IMR-90 (cell line): ENCODE data around the gene SLC39A11. TPM values are rescaled to one million over a fixed set of nuclear protein-coding genes. Genes with fewer than 3 reads are reported as not detected.
A peak's percentile ranks its signal among the peaks of the same experiment; 100 is the strongest.

Experiments
- ATAC-seq: fragments of 200-7000 bp; cut with Tn5 transposase; 2 replicates; pipeline ENCODE4 v1.9.1; 2020; ENCODE audit warnings: low read depth, mild to moderate bottlenecking, moderate library complexity
- BruUV-seq: library from RNA; stranded (reverse); fragments of 400-500 nt; replicated peaks from 2 replicates; lab custom pipeline; 2021; lab: Mats Ljungman, UMichigan
- CTCF ChIA-PET: fragments of 300-600 bp; formaldehyde crosslinking; extraction: SDS; loops from one replicate; lab custom pipeline; 2021; ENCODE audit warnings: antibody characterized with exemption; lab: Yijun Ruan, JAX
- POLR2A ChIA-PET: fragments of 300-600 bp; sonication (Branson Sonifier 250); formaldehyde crosslinking; loops from one replicate; lab custom pipeline; 2022; ENCODE audit warnings: antibody characterized with exemption; ENCODE audit not compliant: unreplicated experiment; lab: Charles Lee
- DNase-seq: peaks from one replicate; pipeline ENCODE4 v3.0.0; 2013
- H2AFZ ChIP-seq: replicated peaks from 2 replicates; pipeline ENCODE3; 2013; ENCODE audit warnings: low read length, mild to moderate bottlenecking; ENCODE audit not compliant: poor library complexity
- H2AK5ac ChIP-seq: 2 replicates; pipeline ENCODE4 v1.6.1; 2013; ENCODE audit warnings: low read depth, low read length, inconsistent platforms
- H2AK9ac ChIP-seq: replicated peaks from 2 replicates; pipeline ENCODE3; 2013; ENCODE audit warnings: mild to moderate bottlenecking, low read depth, low read length, moderate library complexity; ENCODE audit not compliant: poor library complexity
- H2BK120ac ChIP-seq: 2 replicates; pipeline ENCODE4 v1.6.1; 2013; ENCODE audit warnings: low read depth, low read length, inconsistent platforms
- H2BK15ac ChIP-seq: 3 replicates; pipeline ENCODE4 v1.6.1; 2013; ENCODE audit warnings: low read depth, low read length, inconsistent platforms
- H2BK20ac ChIP-seq: 2 replicates; pipeline ENCODE4 v1.6.1; 2013; ENCODE audit warnings: low read depth, mild to moderate bottlenecking, inconsistent platforms, low read length, moderate library complexity
- H2BK5ac ChIP-seq: 2 replicates; pipeline ENCODE4 v1.6.1; 2013; ENCODE audit warnings: mild to moderate bottlenecking, low read depth, low read length, inconsistent platforms; ENCODE audit not compliant: poor library complexity, severe bottlenecking
- H3K14ac ChIP-seq: replicated peaks from 2 replicates; pipeline ENCODE4 v1.6.1; 2013; ENCODE audit warnings: low read depth, low read length, inconsistent platforms
- H3K18ac ChIP-seq: 2 replicates; pipeline ENCODE4 v1.6.1; 2013; ENCODE audit warnings: low read depth, low read length, control low read depth
- H3K23ac ChIP-seq: 2 replicates; pipeline ENCODE4 v1.6.1; 2013; ENCODE audit warnings: low read depth, low read length, inconsistent platforms
- H3K27ac ChIP-seq: 2 replicates; pipeline ENCODE4 v1.5.1; 2013; ENCODE audit warnings: mild to moderate bottlenecking, control low read depth, low read length; ENCODE audit not compliant: insufficient read depth
- H3K27me3 ChIP-seq: 2 replicates; pipeline ENCODE4 v1.6.1; 2013; ENCODE audit warnings: low read length; ENCODE audit not compliant: control insufficient read depth, insufficient read depth
- H3K36me3 ChIP-seq: 2 replicates; pipeline ENCODE4 v1.6.1; 2013; ENCODE audit warnings: low read length, mixed read lengths; ENCODE audit not compliant: control insufficient read depth, insufficient read depth
- H3K4ac ChIP-seq: 2 replicates; pipeline ENCODE4 v1.6.1; 2013; ENCODE audit warnings: low read depth, low read length, inconsistent platforms
- H3K4me1 ChIP-seq: 2 replicates; pipeline ENCODE4 v1.6.1; 2013; ENCODE audit warnings: low read length, mixed read lengths; ENCODE audit not compliant: control insufficient read depth, insufficient read depth
- H3K4me2 ChIP-seq: 2 replicates; pipeline ENCODE4 v1.6.1; 2013; ENCODE audit warnings: low read depth, mild to moderate bottlenecking, control low read depth, low read length, moderate library complexity
- H3K4me3 ChIP-seq: 2 replicates; pipeline ENCODE4 v1.5.1; 2013; ENCODE audit warnings: low read depth, mild to moderate bottlenecking, control low read depth, low read length, moderate library complexity; ENCODE audit not compliant: insufficient read depth
- H3K56ac ChIP-seq: 2 replicates; pipeline ENCODE4 v1.6.1; 2013; ENCODE audit warnings: low read length, inconsistent platforms; ENCODE audit not compliant: insufficient read depth; ENCODE audit errors: extremely low read depth
- H3K79me1 ChIP-seq, 2 experiments: 2 replicates each; pipeline ENCODE4 v1.6.1; 2013; ENCODE audit warnings: low read length in 2 of 2, inconsistent platforms in 1 of 2, low read depth in 1 of 2
- H3K9ac ChIP-seq: 2 replicates; pipeline ENCODE4 v1.6.1; 2013; ENCODE audit warnings: low read depth, low read length, control low read depth
- H3K9me1 ChIP-seq: 2 replicates; pipeline ENCODE4 v1.6.1; 2013; ENCODE audit warnings: low read length, inconsistent platforms; ENCODE audit not compliant: insufficient read depth
- H3K9me3 ChIP-seq: 2 replicates; pipeline ENCODE4 v1.6.1; 2013; ENCODE audit warnings: low read length; ENCODE audit not compliant: control insufficient read depth, insufficient read depth
- H4K20me1 ChIP-seq: 2 replicates; pipeline ENCODE4 v1.6.1; 2013; ENCODE audit warnings: low read length, inconsistent platforms; ENCODE audit not compliant: insufficient read depth
- H4K5ac ChIP-seq: 2 replicates; pipeline ENCODE4 v1.6.1; 2013; ENCODE audit warnings: mild to moderate bottlenecking, low read depth, low read length, control low read depth
- H4K8ac ChIP-seq, 2 experiments: 2 replicates each; pipeline ENCODE4 v1.6.1; 2013; ENCODE audit warnings: low read depth in 2 of 2, low read length in 2 of 2, control low read depth in 1 of 2, inconsistent platforms in 1 of 2
- H4K91ac ChIP-seq: 2 replicates; pipeline ENCODE4 v1.6.1; 2013; ENCODE audit warnings: low read depth, low read length, inconsistent platforms; ENCODE audit not compliant: insufficient read depth
- CEBPB ChIP-seq: IDR thresholded peaks from 2 replicates; pipeline ENCODE4 v1.6.1; 2012; ENCODE audit warnings: low read depth, low read length, improper control_type of control experiment
- CHD1 ChIP-seq: IDR thresholded peaks from 2 replicates; pipeline ENCODE4 v1.6.1; 2012; ENCODE audit warnings: low read depth, low read length, improper control_type of control experiment
- MXI1 ChIP-seq: IDR thresholded peaks from 2 replicates; pipeline ENCODE4 v1.6.1; 2012; ENCODE audit warnings: low read depth, mild to moderate bottlenecking, low read length, moderate library complexity, borderline replicate concordance
- NFE2L2 ChIP-seq: fragments of 150-350 bp; IDR thresholded peaks from 2 replicates; pipeline ENCODE4 v1.6.1; 2016; ENCODE audit warnings: low read depth, mild to moderate bottlenecking, low read length
- SMC3 ChIP-seq: fragments of 150-350 bp; IDR thresholded peaks from 2 replicates; pipeline ENCODE4 v1.6.1; 2016; ENCODE audit warnings: low read depth, mild to moderate bottlenecking, antibody characterized with exemption, low read length, moderate library complexity
- WGBS, 2 experiments: methylation state at CpG; one replicate each; pipeline versions ENCODE4 v1.1.5 to v1.1.7; 2013; ENCODE audit warnings: missing lambda C conversion rate in 2 of 2; ENCODE audit not compliant: insufficient read length in 1 of 2; ENCODE audit errors: extremely low coverage in 2 of 2; 5-methylcytosine and 5-hydroxymethylcytosine counted together
- dilution Hi-C: fragments of 300-500 bp; cut with HindIII; formaldehyde crosslinking; loops from one replicate; pipeline ENCODE4 v1.14.3; 2018; ENCODE audit warnings: low sequenced_read_pairs; ENCODE audit not compliant: unreplicated experiment
- in situ Hi-C: fragments of 300-500 bp; cut with MboI; formaldehyde crosslinking; loops from 3 replicates; pipeline ENCODE4 v1.14.3; 2019; ENCODE audit warnings: low sequenced_read_pairs, inconsistent platforms, mixed read lengths
- intact Hi-C: fragments of 100-400 bp; cut with micrococcal nuclease; formaldehyde crosslinking; loops from 2 replicates; pipeline ENCODE4 v1.10.0; 2022
- polyA plus RNA-seq, 3 experiments: library from polyadenylated mRNA; depleted of rRNA; stranded (reverse); fragments of >200 nt; gene quantifications; 2 replicates each; pipeline ENCODE4 v1.2.3, GENCODE V29; 2012; ENCODE audit warnings: low replicate concordance in 1 of 3
- total RNA-seq: library from RNA; depleted of rRNA; stranded (reverse); fragments of >200 nt; gene quantifications from 2 replicates; pipeline ENCODE4 v1.2.3, GENCODE V29; 2012
- TF ChIP-seq, protein P1 (sequence below): fragments of 150-350 bp; IDR thresholded peaks from 2 replicates; pipeline ENCODE4 v1.6.1; 2016; ENCODE audit warnings: low read depth, mild to moderate bottlenecking, low read length, moderate library complexity, borderline replicate concordance

SLC39A11 gene
- total and polyA plus RNA-seq, 2 of the 4 experiments (the other 2 are of a cell fraction) = 8.8 to 14.3 TPM

DNA sequence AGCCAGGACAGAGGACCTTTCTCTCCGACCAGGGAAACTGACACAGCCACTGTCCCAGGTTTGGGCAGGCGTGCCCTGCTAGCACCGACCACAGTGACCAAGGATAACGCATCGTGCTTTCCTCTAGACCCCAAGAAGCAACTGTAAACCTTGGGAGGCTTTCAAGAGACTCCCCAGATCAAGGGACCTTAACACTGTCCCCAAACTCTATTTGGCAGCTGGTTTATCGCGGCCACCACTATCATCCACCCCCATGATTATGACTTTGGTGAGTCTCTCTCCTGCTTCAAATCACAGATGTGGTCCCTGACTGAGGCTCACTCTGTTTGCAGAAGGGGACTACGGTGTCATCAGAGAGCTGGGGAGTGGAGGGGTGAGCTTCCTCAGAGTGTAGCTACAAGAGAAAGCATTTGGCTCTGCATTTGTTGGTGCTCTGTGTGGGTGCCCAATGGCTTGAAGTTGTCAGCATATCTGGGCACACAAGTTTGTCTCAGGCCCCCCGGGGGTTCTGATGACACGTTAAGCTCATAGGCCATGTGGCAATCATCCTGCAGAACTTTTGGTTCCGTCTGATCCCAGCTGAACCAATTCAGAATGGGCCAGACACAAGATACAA is 408.0 kb downstream of the SLC39A11 start:
- BruUV-seq = no TSS peak
- Histone ChIP-seq H4K5ac (peak overlapping the region; percentile 66), H3K9me1 (peaks cover 22% of the 10 kb centered on the region), H3K14ac (peak overlapping the region; percentile 78), H3K4me3 (no peak overlapping the region), H4K91ac (peak overlapping the region; percentile 86), H3K23ac (peak overlapping the region; percentile 83), H4K8ac (peak overlapping the region; percentile 54 to 70), H2AFZ (peak overlapping the region; percentile 9), H2AK9ac (peak overlapping the region; percentile 18), H3K27ac (peak overlapping the region; percentile 80), H3K18ac (peak overlapping the region; percentile 83), H3K4me2 (peak overlapping the region; percentile 82), H4K20me1 (no peaks in the 10 kb centered on the region), H3K4ac (peak overlapping the region; percentile 97), H3K79me1 (peaks cover 0 to 20% of the 10 kb centered on the region in 2 experiments; a peak in 1 of 4 replicates), H3K36me3 (no peaks in the 10 kb centered on the region), H2BK5ac (peak overlapping the region; percentile 82), H2BK20ac (peak overlapping the region; percentile 97), H3K27me3 (no peaks in the 10 kb centered on the region), H3K56ac (peak overlapping the region; percentile 34; the same call in 1 of the 2 replicates), H3K4me1 (peaks cover 26% of the 10 kb centered on the region), H3K9me3 (no peaks in the 10 kb centered on the region), H2BK15ac (peak overlapping the region; percentile 46; the same call in 2 of the 3 replicates), H2BK120ac (peak overlapping the region; percentile 95), H2AK5ac (peak overlapping the region; percentile 97), H3K9ac (peak overlapping the region; percentile 1; the same call in 1 of the 2 replicates)
- ChIA-PET POLR2A (no interaction called here), CTCF (no interaction called here)
- TF ChIP-seq, protein P1, sequence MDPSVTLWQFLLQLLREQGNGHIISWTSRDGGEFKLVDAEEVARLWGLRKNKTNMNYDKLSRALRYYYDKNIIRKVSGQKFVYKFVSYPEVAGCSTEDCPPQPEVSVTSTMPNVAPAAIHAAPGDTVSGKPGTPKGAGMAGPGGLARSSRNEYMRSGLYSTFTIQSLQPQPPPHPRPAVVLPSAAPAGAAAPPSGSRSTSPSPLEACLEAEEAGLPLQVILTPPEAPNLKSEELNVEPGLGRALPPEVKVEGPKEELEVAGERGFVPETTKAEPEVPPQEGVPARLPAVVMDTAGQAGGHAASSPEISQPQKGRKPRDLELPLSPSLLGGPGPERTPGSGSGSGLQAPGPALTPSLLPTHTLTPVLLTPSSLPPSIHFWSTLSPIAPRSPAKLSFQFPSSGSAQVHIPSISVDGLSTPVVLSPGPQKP = no peak
- no peak for TF ChIP-seq CEBPB
- no peak for TF ChIP-seq MXI1
- TF ChIP-seq NFE2L2 = no peak
- no peak for TF ChIP-seq SMC3
- TF ChIP-seq CHD1 = no peak
- no peak for DNase-seq
- in situ Hi-C loops (no loop called here), intact Hi-C loops (loop anchor here (5.0 kb wide), 1 partner anchor 92 kb away; no protein-coding TSS in a partner anchor), dilution Hi-C loops (no loop called here)
- ATAC-seq = no peak; the same call in 1 of the 2 replicates
- 84% methylated on average over 4 of the region's 11 CpGs; no CpG with 5 or more reads in 1 of the 2 experiments for WGBS, 2 experiments
